ENCODE measurements around the gene SMC4. TPM values are rescaled to one million over a fixed set of nuclear protein-coding genes. Genes with fewer than 3 reads are reported as not detected.

The SMC4 gene
- total and polyA plus RNA-seq, 2 of the 8 experiments (the other 6 are each of a cell fraction or from before 2014, with no cell fraction given), result 26.6 to 118 TPM

- WGBS, 2 experiments (ENCODE audit: extremely low coverage in 1 of 2, insufficient coverage in 1 of 2, insufficient read length in 1 of 2, insufficient replicate concordance in 2 of 2, low coverage in 1 of 2, low lambda C conversion rate in 2 of 2, missing lambda C conversion rate in 1 of 2), result 2% methylated on average over 36 of the region's 51 CpGs; no CpG with 5 or more reads in 1 of the 2 experiments
- peak in 1 of 2 experiments; percentile 55 for DNase-seq (ENCODE audit: low read depth in 1 of 2, low spot score in 2 of 2)
- Histone ChIP-seq H3K14ac (ENCODE audit: insufficient read length) (no peak overlapping the region), H2BK120ac (replicated peaks; ENCODE audit: low read depth, low read length) (no peak overlapping the region), H4K20me1 (replicated peaks in 1 of 2; ENCODE audit: control insufficient read depth in 1 of 2, insufficient read depth in 2 of 2, low read length in 2 of 2) (peaks cover 18% of the 10 kb centered on the region in 2 experiments), H3K27ac (ENCODE audit: low read depth, low read length) (peak overlapping the region; percentile 97; the same call in 1 of the 2 replicates), H3K36me3 (ENCODE audit: control insufficient read depth in 2 of 4, insufficient read depth in 4 of 4, low read length in 3 of 4) (peaks cover 0 to 19% (median 3%) of the 10 kb centered on the region in 4 experiments; a peak in 5 of 8 replicates), H2AFZ (ENCODE audit: low read length) (no peak overlapping the region), H3K79me1 (ENCODE audit: low read depth, low read length) (no peaks in the 10 kb centered on the region), H4K91ac (replicated peaks; ENCODE audit: insufficient read length, low read length) (no peak overlapping the region), H3K4me3 (ENCODE audit: extremely low read depth in 1 of 4, insufficient read depth in 2 of 4, low read depth in 3 of 4, low read length in 4 of 4) (peak overlapping the region; percentile 84 to 99 (median 92)), H3K4ac (replicated peaks; ENCODE audit: insufficient read length, low read depth, low read length) (peak overlapping the region; percentile 83), H3K79me2 (ENCODE audit: control insufficient read depth in 1 of 2, insufficient read depth in 2 of 2, low read length in 2 of 2) (peaks cover 19 to 82% of the 10 kb centered on the region in 2 experiments), H3K27me3 (replicated peaks in 1 of 4; ENCODE audit: control insufficient read depth in 3 of 4, extremely low read depth in 1 of 4, insufficient read depth in 3 of 4, low read length in 3 of 4) (no peaks in the 10 kb centered on the region), H3K23me2 (ENCODE audit: low read depth, low read length) (peaks cover 5% of the 10 kb centered on the region; the same call in 1 of the 2 replicates), H3K56ac (replicated peaks; ENCODE audit: insufficient read length, low read depth, low read length) (no peak overlapping the region), H2BK5ac (ENCODE audit: low read depth, low read length) (no peak overlapping the region; the same call in 1 of the 2 replicates), H2BK20ac (ENCODE audit: low read length) (no peak overlapping the region), H3K4me1 (replicated peaks in 1 of 4; ENCODE audit: control insufficient read depth in 3 of 4, insufficient read depth in 4 of 4, low read length in 3 of 4) (no peaks in the 10 kb centered on the region; a peak in 3 of 7 replicates), H3K9me3 (ENCODE audit: insufficient read depth in 2 of 2, low read depth in 1 of 2, low read length in 1 of 2) (no peaks in the 10 kb centered on the region), H2BK15ac (ENCODE audit: low read length) (no peak overlapping the region), H3K23ac (ENCODE audit: insufficient read length) (no peak overlapping the region), H4K5ac (ENCODE audit: insufficient read length, low read depth, low read length) (no peak overlapping the region), H3K4me2 (ENCODE audit: insufficient read depth in 1 of 2, low read depth in 2 of 2, low read length in 2 of 2) (peak overlapping the region; percentile 87 to 91), H3K9ac (replicated peaks in 1 of 4; ENCODE audit: extremely low read depth in 1 of 4, low read depth in 3 of 4, low read length in 3 of 4) (peak overlapping the region; percentile 78 to 99 (median 94)), H2AK5ac (ENCODE audit: low read depth, low read length) (no peak overlapping the region), H4K8ac (ENCODE audit: extremely low read depth, insufficient read depth, low read length) (peak overlapping the region; percentile 86; the same call in 1 of the 2 replicates), H2BK12ac (ENCODE audit: low read depth, low read length) (no peak overlapping the region), H3K18ac (ENCODE audit: extremely low read depth, low read length) (no peak overlapping the region)
- FAIRE-seq, result no peak
- CTCF ChIA-PET (ENCODE audit: partially characterized antibody), result interaction anchor here (0.7 to 0.9 kb wide), 2 partner anchors 11 to 15 kb away, joined by 3 read pairs; no protein-coding TSS in a partner anchor
- TF ChIP-seq RNF2 (IDR thresholded peaks at IDR 0.05; ENCODE audit: borderline replicate concordance, low read depth, low read length, missing control alignments, poor library complexity, severe bottlenecking) (no peak), TAF1 (IDR thresholded peaks at IDR 0.05; ENCODE audit: low read depth, low read length) (0 out of 2 replicates have a peak, but pooled peaks have one; percentile 27), POLR2A (IDR thresholded peaks at IDR 0.05; ENCODE audit: control extremely low read depth in 1 of 2, low read depth in 2 of 2, low read length in 2 of 2) (0 out of 3 replicates have a peak, but pooled peaks of 1 of the 2 experiments have one; percentile 5), TCF12 (IDR thresholded peaks at IDR 0.05; ENCODE audit: low read depth, low read length) (no peak), RBBP5 (IDR thresholded peaks at IDR 0.05; ENCODE audit: borderline replicate concordance, low read depth, low read length) (peak; percentile 25; the same call in 1 of the 2 replicates), PHF8 (conservative IDR thresholded peaks at IDR 0.05; ENCODE audit: low read depth, low read length) (0 out of 2 replicates have a peak, but pooled peaks have one; percentile 29), POLR2AphosphoS5 (IDR thresholded peaks at IDR 0.05; ENCODE audit: low read depth, low read length) (0 out of 2 replicates have a peak, but pooled peaks have one; percentile 28), SIN3A (conservative IDR thresholded peaks at IDR 0.05 in 1 of 2, IDR thresholded peaks at IDR 0.05 in 1 of 2; ENCODE audit: low read depth in 1 of 2, low read length in 2 of 2) (0 out of 4 replicates have a peak, but pooled peaks of 1 of the 2 experiments have one; percentile 32)
- POLR2A ChIA-PET (ENCODE audit: partially characterized antibody), result interaction anchor here (1.0 to 1.4 kb wide), 12 partner anchors 10 to 289 kb away, joined by 3 to 13 read pairs (median 4); partner anchors contain the start of genes C3orf80 and TRIM59
Observed at GRCh38 chr3:160400702-160401150, 1.3 kb downstream of the SMC4 start.
